DMS79 treated with DMSO at 0.1 percent for 48 hours (cell line): ENCODE results near the gene ALG8.
"Not testable (repeated sequence)": the region's sequence is repeated elsewhere in the genome, so short reads cannot be mapped to it uniquely, and the experiment has no call there.

Experiments
- DNase-seq: peaks from one replicate; lab custom pipeline; 2025; lab: John Stamatoyannopoulos, UW

The ALG8 gene

DNA sequence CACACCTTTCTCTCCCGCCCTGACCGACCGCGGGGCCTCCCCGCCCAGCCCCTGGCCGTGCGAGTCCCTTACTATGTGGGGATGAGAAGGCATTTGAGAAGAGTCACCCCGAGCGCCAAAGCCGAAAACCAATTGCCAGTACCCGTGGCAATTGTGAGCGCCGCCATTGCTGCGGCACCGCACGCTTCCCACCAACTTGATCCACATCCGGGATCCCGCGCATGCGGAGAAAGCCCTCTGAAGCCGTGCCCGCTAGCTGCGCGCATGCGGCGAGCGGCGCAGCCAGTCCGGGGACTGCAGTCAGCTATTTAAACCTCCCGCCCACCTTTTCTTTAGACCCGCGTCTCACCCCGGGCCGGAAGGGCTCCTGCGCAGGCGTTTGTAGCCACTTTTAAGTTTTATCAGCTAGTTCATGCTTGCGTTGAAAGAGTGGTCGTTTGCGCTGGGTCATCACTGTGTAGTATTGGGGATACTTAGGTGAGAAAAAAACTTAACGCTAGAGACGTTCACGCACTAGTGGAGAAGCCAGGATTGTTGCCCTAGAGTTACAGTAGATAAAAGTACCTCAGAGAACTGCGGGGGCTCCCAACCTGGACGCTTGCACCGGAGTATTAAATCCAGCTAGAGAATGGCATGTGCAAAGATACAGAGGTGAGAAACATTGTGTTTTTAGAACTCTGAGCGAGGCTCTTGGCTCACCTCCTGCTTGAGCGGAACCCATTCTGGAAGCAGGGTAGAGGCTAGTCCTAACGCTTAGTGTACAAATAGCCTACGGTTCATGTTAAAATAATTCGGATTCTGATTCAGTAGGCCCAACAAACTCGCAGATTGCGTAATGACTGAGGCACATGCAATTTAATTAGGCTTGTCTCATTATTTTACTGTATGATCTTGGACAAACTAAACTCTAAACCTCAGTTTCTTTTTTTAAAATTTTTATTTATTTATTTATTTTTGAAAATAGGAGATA is at the start of gene ALG8:
ALG8 (minus strand) TSS at position 205 of the 970 bp plus-strand sequence; CDS start at position 167, 38 bp downstream.
- peak; percentile 98 for DNase-seq

DNA sequence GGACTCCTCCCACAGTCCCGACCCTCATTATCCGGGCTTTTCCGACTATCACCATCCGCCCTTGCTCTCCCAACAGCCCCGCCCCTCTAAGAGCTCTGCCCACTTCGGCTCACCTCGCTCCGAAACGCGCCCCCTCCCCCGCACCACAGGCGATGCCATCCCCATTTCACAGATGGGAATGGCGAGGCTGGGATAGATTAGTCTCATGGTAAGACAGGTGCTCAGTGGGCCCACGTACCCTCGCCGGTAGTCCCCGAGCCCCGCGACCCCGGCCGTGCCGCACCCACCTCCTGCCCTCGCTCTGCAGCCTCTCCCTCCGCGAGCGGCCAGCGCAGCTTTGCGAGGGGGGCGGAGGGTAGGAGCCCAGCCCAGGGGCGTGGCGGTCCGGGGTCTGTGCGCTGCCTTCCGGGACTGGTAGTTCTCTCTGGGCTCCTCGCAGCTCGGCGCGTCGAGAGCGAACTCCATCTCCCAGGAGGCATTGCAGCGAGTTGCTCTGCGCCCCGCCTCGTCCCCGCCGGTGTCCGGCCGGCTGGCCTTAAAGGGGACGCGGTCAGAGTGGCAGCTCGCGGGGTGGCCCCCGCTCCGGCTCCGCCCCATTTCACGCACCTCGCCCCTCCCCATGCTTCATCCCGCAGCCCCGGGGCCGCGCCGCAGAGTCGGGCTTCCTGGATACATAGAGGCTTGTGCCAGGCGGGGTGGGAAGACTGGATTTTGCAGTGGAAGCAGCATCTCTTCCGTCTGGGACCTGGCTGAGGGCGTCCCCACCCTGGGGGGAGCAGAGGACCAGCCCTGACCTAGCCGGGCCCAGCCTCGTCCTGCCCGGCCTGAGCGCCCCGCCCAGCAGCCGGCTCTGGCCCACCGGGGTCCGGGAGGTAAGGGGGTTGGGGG is 49.1 kb upstream of the ALG8 start, which contains the start of the genes KCTD21 and USP35:
KCTD21 (minus strand) TSS at position 341 of the 888 bp plus-strand sequence. CDS start 14,072 bp downstream, outside the sequence.
USP35 (plus strand) TSS at position 634 of the 888 bp plus-strand sequence. CDS start 7,327 bp downstream, outside the sequence.
- peak; percentile 96 for DNase-seq

DNA sequence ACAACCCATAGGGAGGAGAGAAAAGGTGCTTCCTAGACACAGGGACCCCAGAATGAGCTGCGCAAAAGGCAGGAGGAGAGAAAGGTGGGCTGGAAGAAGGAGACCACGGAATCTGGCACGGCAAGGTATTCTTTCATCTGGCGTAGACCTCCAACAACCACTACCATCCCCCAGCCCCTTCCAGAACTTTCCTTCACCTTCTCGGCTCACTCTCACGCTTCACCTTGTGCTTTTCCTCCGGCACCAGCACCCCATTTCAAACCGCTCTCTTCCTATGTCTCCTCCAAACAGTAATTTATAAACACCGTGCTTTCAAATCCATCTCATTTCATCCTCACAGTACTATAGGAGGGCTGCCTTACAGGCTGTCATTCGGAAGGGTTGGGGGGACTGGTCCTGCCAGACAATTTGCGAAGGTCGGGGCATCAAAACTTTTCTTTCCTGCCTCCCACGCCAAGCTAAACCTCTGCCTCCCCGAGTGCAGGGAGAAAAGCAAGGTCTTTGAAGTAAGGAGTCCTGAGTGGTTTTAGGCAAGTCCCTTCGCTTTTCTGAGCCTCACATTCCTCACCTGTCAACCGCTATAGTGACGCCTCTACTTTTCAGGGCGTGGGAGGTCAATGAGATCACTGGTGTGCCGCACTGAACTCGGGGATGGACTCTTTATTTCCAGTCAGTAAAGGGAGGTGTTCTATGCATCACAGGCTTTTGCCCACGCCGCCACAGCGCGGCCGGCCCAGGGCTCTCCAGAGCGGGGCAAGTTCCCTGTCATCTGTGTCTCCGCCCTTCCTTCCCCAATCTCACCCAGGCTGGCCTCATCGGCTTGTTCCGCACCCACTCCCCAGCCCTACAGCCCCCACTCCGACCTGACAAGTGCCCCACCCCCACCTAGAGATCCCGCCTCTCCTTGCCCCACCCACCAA is 48.2 kb upstream of the ALG8 start:
- DNase-seq, result no peak

DNA sequence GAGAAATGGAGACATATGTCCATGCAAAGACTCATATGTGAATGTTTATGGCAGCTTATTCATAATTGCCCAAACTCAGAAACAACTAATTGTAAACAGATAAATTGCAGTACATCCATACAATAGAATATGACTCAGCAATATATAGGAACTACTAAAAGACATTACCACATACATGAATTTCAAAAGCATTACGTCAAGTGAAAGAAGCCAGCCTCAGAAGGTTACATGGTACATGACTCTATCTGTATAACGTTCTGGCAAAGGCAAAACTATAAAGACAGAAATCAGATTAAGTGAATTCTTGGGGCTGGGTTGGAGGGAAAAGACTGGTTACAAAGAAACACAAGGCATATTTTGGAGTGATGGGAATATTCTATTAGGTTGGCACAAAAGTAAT is 41.8 kb upstream of the ALG8 start:
- no peak for DNase-seq

DNA sequence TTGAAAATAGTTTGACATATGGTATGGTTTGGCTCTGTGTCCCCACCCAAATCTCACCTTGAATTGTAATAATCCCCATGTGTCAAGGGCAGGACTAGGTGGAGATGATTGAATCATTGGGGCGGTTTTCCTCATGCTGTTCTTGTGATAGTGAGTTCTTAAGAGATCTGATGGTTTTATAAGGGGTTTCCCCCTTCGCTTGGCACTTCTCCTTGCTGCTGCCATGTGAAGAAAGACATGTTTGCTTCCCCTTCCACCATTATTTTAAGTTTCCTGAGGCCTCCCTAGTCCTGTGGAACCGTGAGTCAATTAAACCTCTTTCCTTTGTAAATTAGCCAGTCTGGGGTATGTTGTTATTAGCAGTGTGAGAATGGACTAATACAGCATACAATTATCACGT is 41.3 kb upstream of the ALG8 start:
- DNase-seq, result no peak

DNA sequence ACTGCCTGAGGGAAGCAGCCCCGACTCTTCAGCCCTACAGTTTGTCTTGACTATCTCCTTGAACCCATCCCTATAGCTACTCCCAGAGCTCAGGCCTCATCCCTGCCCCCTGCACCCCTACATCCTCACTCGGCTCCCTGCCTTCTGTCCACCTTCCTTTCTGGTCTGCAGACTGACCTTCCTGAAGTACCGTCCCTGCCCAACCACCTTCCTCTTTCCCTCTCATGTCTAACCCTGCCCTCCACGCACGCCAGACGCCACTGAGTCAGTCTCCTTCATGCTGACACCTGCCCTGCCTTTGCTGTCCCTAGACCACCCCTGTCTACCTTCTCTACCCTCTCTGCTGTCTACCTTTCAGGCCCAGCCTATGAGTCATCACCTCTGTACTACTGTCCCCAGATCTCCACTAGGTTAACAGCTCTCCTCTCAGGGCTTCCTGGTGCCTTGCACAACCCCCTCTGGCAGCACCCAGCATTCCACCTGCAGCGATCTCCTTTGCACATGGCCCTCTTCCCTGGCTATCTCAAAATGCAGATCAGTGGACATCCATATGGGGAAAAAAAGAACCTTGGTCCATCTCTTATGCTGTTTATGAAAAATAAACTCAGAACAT is 40.1 kb upstream of the ALG8 start:
- no peak for DNase-seq

DNA sequence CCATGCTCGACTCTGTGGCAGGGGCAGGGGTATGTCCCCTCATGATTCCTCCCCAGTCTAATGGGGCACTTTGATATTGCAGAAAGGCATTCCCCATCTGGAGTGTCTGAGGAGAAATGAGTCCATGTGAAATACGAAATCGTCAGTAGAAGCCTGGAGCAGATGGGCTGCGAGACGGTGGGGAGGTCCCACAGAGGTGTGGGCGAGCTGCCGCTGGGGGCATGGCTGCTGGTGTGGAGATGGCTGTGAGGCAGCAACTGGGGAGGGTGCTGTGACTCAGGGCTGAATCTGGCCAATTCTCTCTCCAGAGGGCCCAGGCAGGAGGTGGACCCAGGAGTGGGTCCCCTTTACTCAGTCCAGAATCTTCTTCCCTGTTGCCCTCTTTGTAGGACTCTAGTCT is 37.8 kb upstream of the ALG8 start:
- DNase-seq, result no peak

DNA sequence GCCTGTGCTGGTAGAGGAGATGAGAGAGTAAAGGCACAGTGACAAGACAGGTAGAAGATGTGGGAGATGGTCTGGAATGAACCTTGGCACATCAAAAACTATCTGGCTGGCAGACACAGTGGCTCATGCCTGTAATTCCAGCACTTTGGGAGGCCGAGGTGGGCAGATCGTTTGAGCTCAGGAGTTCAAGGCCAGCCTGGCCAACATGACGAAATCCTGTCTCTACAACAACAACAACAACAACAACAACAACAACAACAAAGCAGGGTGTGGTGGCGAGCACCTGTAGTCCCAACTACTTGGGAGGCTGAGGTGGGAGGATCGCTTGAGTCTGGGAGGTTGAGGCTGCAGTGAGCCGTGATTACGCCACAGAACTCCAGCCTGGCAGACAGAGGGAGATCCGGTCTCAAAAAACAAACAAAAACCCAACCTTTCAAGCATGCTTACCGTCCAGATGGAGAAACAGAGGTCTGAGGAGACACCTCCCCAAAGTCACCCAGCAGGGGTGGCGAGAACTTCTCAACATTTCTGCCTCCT is 37.2 kb upstream of the ALG8 start:
- DNase-seq, result no peak

DNA sequence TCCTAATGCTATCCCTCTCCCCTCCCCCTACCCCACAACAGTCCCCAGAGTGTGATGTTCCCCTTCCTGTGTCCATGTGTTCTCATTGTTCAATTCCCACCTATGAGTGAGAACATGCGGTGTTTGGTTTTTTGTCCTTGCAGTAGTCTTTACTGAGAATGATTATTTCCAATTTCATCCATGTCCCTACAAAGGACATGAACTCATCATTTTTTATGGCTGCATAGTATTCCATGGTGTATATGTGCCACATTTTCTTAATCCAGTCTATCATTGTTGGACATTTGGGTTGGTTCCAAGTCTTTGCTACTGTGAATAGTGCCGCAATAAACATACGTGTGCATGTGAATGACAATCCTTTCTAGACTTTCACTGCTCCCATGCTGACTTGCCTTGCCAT is 36.4 kb upstream of the ALG8 start:
- not testable (repeated sequence) for DNase-seq

DNA sequence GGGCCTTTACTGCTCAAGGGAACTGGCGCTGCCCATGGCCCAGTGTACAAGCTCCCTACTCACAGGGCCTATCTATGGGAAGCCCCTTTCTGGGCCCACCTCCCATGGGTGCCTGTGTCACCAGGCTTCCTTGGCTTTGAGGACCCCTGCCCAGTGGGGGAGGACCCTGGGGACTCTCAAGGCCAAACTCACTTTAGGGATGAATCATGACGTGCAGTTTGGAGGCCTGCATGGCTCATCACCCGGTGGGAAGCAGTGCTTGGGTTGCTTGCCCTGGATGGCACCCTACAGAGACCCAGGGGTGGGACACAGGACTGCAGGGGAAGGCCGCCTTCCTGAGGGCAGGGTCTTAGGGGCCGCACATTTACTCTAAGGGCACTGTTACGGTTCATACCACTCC is 32.5 kb upstream of the ALG8 start:
- DNase-seq, result no peak

DNA sequence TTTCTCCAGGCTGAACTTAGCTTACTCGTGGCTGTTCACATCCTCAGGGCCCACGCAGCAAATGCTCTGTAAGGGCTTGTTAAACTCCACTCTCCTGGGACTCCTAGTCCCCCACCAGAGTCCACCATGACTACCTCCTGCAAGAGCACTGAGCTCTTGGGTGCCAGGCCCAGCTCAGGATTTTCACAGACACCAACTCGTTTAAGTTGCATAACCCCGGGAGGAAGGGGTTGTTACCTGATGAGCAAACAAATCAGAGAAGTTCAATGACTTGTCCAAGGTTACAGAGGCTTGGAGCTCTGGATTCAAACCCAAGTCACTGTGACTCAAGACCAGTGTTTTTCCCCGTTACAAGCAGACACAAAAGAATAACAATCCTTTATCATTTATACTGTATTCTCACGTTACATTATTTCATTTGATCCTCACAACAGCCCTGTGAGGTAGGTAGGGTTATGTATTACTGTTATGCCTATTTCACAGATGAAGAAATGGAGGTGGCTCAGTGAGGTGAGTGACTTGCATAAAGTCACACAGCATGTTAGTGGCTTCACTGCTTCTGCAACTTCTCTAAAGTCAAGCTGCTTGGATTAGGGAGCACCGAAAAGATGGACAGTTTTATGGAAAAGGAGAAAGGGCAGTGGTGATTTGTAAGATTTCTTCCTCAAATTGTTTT is 31.6 kb upstream of the ALG8 start:
- DNase-seq, result no peak

DNA sequence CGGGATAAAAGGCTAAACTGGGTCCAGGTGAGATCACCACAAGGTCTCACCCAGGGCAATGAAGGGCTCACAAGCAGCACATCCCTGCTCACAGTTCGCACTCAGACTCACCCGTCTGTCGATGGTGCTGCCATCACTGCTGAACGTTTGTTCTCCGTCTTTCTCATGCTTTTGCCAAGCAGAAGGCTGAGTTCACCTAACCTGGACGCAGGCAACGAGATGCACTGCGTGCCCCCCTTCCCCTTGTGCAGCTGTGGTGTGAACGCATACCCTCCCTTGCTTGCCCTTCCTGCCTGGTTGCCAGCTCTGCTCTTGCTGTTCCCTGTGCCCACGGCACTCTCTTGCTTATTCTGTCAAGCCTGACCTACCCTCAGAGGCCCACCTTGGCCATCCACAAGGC is 31.0 kb upstream of the ALG8 start:
- no peak for DNase-seq

DNA sequence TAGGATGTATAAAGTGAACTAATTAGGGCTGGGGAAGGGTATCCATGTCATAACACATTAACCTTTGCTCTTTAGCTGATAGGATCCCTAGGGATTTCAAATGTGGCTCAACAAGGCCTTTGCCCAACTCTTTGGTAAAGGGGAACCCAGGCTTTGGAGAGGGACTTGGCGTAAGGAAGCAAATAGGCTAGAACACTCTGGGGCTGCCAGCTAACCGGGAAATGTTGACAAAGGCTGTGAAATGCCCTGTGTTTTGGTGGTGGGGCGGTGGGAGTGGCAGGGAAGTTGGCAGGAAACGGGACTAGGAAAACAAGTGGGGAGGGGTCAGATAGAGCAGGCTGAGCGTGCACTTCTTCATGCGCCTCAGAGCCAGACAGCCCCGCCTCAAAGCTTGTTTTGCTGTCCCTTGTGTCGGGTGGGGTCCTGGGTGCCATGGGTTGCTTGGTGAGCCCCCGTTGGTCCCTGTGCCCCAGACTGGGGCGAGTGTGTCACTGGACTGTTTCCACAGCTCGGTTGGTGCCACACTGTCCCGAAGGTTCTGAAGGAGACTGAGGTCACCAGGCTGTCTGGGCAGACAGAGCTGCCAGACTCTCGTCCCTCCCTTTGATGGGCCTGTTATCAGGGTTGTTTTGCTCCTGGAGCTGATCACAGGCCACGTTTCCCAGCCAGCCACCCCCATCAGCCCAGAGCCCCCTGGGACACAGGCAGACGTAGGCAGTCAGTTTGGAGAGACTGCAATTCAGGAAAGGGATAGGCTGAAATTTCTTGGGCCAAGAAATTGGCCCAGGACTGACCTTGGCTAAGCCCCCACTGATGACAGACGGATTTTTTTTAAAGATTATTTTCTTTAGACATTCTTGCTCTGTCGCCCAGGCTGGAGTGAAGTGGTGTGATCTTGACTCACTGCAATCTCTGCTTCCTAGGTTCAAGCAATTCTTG is 29.4 kb upstream of the ALG8 start:
- DNase-seq, result no peak

DNA sequence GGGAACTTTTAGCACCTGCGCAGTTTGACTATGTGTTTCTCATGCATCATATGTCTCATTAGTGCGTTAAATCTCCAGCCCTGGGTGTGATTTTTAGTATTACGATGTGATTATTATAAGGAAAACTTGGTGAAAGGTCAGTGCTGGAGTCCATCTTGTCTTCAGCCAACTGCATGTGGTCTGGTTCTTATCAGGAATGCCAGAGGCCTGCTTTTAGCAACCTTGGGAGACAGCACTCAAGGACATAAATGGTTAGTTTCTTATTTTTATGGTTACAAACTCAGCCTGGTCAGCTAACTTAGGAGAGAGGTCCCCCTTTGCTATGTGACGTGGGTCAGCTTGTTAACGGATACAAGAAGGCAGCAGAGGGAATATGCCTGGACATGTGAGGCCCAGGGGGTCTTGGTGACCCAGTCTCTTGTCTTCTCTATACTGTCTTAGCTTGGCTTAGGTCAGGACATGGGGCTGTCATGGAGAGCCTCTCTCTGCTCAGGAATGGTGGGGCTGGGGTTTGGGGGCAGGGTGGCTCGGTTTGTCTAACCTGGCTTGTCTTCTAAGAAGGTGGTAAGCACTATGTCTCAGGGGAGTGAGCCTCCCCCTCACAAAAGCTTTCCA is 27.5 kb upstream of the ALG8 start:
- DNase-seq, result no peak

DNA sequence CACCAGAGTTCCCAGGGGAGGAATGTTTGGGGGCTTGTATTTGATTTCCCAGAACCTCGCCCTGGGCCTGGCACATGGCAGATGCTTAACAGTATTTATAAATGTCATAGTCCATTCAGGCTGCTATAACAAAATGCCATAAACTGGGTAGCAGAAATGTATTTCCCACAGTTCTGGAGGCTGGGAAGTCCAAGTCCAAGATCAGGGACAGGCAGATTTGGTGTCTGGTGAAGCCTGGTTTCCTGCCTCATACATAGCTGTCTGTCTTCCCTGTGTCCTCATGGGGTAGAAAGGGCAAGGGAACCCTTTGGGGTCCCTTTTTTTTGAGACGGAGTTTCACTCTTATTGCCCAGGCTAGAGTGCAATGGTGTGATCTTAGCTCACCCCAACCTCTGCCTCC is 25.0 kb upstream of the ALG8 start:
- DNase-seq, result no peak

DNA sequence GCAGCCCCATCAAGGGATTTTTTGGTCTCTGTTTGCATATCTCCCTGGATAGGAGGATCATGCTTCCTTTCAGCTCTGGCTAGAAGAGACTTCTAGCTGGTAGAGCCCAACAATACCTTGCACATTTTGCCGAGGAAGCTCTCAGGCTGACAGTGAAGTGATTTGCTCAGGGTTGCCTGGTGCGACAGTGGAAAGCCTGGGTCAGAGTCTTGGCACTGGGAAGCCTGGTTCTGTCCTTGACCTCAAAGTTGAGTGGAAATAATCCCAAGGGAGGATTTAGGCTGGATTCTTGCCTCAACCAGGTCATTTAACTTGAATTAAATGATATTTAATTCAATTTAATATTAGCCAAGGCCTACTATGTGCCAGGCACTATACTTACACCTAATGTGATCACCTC is 24.4 kb upstream of the ALG8 start:
- DNase-seq, result no peak

DNA sequence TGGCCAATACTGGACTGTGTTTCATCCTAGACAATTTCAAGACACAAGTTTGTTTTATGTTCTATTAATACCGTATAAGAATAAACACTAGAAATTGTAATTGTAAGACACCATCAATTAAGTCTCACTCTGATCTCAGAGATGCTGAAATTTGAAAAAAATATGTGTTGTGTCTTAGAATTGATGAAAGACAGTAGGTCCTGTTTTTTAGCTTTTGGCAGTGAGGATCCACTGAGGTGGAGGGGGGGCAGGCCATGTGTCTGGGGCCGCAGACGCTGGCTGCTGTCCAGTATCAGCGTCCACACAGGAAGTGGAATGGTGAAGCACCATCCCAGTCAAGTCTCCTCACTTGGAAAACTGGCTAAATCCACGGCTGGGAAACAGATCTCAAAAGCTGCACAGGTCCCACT is 22.5 kb upstream of the ALG8 start:
- DNase-seq, result no peak

DNA sequence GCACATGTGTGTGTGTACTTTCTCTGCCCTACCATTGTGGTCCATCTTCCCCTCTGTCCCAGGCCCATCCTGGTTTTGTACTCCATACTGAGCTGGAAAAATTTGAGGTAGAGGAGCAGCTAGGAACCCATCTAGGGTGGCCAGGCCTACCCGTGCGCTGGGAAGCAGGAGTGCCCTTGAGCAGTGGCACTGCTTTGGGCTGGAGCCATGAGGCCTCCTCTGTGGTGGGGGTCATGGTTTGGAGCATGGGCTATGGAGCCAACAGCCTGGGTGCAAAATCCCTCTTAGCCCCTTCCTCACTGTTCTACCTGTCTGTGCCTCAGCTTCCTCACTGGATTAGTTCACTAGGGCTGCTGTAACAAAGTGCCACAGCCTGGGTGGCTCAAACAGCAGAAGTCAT is 21.9 kb upstream of the ALG8 start:
- DNase-seq, result no peak

DNA sequence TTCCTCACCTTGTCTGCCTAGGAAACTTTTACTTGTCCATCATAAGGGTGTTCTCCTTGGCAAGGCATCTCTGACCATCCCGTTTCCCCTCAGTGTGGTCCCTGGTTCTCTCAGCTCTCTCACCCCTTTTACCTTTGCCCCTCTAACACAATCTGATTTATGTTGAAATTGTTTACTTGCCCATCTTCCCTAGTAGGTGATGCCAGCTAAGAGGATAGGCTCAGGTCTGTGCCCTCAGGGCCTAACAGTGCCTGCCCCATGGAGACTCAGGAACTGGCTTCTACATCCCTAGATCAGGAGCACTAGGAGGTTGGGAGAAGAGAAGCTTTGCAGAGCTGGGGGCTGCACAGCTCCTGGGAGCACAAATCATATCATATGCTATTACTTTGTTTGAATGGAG is 21.1 kb upstream of the ALG8 start:
- no peak for DNase-seq
